SIG-M5 treated with dmso at 0.1 percent for 504 hours (cell line): Measurements from ENCODE around the gene FUT9.

Experiments
- DNase-seq: peaks from one replicate; lab custom pipeline; 2025; ENCODE audit not compliant: unreplicated experiment; lab: John Stamatoyannopoulos, UW

Gene FUT9

DNA sequence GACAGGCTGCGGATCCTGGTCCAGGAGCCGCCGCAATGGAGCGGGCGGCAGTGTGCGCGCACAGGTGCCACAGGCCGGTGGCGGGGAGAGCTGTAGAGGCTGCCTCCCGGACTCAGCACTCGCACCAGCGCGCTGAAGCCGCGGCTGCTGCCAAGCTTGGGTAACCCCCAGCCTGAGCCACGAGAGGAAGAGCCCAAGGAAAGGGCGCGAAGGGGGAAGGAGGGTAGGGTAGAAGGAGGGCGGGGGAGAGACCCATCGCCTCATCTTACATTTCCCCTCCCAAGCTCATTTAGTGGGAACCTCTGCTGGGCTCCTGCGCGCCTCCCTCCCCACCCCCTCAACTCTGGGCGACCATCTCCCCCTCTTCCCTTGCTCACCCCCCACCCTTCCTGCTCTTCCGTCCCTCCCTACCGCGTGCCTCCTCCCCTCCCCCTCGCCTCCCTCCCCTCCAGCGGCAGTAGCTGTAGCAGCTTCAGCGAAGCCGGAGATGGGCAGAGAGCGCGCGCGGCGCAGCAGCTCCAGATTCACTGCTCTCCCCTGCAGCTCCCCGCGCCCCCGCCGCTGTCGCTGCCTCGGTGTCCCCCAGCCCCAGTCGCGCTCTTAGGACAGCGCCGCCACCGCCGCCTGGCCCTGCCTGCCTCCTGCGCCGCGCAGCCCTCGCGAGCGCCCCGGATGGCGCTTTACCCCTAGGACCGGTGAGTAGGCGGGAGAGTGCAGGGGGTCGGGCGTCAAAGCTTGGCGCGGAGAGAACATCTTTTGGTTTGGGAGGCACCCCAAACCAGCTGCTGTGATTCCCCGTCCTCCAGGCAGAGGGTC, at the start of gene FUT9:
Gene FUT9, plus strand, starts transcription at position 457 of the 816 bp plus-strand sequence. CDS start 187,182 bp downstream, outside the sequence.
- no peak for DNase-seq

DNA sequence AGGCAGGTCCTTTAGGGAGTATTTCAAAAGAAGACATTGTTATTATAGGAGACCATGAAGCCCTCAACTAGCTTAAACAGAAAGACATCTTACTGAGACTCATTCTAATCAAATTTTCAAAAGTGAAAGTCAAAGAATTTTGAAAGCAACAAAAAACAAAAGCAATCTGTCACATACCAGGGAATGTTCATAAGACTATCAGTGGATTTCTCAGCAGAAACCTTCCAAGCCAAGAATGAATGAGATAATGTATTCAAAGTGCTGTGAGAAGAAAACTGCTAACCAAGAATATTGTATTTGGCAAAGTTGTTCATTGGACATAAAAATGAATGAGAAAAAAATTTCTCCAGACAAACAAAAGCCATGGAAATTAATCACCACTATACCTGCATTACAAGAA, 48.2 kb upstream of the FUT9 start:
- DNase-seq: no peak

DNA sequence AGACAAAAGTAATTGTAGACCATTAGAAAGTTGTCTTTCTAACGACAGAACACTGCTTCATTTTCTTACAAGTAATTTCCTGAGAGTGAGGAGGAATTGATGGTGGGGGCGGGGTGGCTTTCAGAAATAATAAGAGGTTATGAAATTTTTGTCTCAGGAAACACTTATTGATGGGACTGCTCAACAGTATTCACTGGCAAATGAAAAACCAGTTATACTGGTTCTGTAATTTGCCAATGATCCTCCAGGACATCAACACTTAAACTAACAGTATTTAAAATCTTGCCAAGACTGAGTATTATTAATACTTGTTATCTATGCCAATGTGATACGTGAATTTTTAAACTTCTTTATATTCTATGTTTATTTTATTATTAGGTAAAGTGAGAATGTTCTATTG, 41.8 kb upstream of the FUT9 start:
- no peak for DNase-seq

DNA sequence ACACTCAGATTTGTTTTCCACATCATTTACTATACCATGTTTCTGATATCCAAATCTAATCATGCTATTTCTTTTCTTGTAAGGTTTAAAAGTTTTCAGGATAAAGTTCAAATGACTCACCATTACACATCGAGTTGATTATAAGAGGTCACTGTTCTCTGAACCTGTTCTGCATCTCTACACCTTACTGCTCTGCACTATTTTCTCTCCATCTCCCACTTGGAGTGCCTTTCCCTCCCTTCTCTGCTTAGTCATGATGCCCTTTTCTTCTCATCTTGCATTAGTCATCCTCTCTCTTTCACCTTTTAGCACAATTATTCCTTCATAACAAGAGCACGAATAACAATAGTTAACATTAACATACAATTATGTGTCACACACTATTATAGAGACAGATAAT, 37.5 kb upstream of the FUT9 start:
- no peak for DNase-seq

DNA sequence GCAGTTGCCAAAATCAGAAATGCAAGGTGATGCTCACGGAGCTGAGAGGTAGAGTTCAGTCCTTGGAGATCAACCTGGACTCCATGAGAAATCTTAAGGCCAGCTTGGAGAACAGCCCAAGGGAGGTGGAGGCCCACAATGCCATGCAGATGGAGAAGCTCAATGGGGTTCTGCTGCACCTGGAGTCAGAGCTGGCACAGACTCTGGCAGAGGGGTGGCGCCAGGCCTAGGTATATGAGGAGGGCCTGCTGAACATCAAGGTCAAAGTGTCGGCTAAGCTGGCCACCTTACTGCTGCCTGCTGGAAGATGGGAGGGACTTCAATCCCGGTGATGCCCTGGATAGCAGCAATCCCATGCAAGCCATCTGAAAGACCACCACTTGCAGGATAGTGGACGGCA, 23.9 kb upstream of the FUT9 start:
- DNase-seq: no peak

DNA sequence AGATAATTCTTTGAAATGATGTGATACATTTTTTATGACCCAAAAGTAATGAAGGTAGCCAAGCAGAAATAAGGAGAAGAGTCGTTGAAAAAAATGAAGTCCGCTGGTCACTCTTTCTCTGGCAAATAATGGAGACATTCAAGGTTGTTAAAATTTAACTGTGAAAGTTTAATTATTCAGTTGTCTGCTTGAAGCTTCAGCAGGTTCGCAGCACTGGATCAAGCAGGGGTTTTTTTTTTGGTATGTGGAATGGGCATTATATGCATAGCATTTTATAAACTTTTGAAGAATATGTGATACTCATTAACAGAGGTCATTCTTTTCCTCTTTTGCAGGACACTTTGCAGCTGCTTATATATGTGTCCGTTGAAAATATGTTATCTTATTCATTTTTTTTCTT, 21.6 kb upstream of the FUT9 start:
- no peak for DNase-seq

DNA sequence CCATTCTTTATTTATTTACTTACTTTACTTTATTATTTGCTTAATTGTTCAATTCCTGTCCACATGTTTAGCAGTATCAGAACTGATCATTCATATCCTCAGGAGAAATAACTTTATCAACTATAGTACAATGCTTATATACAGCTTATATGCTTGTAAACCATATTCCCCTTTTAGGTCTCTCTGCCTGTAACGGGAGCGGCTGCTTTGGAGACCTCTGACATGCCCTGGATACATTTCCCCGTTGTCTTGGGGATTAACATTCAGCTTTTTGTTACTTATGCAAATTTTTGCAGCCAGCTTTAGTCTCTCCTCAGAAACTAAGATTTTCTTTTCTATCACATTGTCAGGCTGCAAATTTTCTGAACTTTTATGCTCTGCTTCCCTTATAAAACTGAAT, 17.6 kb upstream of the FUT9 start:
- no peak for DNase-seq

DNA sequence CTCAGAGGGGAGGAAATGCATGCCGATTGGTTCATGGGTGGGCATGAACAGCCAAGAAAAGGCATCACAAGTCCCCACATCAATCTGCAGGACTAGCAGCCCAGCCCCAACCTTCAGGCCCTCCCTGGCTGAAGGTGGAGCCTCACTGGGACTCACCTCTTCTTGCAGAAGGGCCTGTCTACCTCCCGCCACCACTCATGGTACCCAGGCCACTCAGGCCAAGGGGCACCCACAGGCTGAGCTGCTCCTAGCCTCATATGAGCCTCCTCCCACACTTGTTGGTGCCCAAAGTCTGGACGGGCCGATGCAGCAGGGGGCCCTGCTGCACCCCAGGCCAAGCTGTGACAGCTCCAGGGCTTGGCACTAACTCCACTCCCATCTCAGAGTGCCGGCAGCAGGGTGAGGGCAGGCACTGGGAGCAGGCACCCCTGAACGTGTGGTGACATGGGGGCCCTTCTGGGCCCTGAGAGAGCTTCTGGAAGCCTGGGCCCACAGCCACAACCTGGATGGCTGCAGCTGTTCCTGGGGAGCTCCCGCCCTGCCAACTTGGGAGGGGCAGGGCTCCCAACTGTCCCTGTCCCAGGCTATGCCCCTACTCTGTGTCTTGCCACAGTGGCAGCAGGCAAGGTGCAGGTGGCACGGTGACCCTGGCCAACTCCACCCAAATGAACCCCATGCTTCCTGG, 13.7 kb upstream of the FUT9 start:
- no peak for DNase-seq

DNA sequence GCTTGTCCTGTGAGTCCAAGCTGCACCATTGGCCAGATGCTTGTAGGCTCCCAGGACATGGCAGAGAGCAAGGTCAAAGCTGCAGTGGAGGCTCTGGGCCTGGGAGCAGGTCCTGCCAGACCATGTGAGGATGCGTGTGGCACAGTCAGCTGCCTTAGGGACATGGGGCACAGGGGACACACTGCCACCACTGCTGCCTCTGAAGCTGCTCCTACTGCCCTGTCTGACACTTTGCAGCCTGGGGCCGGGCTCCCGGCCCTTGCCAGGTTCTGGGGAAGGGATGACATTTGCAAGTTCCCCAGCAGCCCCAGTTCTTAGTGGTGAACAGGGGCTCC, 13.2 kb upstream of the FUT9 start:
- DNase-seq: no peak

DNA sequence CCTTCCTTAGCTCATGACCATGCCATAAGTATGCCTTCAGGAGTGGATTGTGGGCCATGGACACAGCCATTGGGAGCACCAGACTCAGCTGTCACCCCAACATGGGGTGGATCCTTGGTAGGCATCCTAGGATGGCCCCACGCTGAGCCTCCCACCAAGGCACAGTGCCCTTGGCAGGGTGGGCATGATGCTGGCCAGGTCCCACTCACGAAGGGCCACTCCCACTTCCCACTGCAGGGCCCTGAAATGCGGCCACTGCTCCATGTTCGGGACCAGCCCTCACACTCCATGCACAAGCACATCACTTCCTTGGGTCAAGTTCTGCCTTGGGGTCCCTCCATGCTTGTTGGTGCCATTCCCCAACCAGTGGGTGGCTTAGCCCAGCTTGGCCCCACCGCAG, 12.9 kb upstream of the FUT9 start:
- no peak for DNase-seq

DNA sequence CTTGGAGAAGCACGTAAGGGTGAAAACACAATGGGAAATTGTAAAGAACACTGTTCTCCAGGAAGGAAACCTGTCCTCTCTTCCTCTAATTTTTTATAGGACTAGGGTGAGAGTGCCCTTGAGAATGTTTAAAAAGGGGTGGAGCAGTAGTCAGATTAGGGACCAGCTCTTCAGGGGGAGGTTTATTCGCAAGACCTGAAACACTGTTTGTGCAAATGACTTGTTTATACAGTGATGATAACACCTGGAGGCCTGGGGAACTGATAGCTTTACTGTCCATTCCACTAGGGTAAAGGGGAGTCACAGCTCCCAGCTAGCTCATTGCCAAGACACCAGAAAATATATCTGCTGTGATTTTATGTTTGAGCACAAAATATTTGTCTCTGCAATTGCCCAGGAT, 8.1 kb upstream of the FUT9 start:
- DNase-seq: no peak

DNA sequence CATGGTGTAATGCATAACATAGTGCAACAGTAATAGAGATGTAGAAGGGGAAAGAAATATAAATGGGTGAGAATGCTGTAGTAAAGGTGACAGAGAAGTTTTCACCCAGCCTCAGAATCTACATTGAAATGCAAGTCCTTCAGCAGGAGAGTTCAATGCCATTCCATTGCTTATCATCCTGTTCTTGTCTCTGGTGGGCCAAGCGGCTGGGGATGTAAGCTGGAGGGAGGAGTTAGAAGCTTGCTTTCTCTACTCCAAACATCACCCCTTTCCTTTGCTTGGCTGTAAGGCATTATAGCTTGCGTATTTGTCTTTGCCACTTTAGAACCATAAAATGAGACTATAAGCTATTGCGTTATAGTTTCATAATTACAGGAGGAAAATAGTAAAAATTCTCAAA, 2.2 kb upstream of the FUT9 start:
- no peak for DNase-seq

DNA sequence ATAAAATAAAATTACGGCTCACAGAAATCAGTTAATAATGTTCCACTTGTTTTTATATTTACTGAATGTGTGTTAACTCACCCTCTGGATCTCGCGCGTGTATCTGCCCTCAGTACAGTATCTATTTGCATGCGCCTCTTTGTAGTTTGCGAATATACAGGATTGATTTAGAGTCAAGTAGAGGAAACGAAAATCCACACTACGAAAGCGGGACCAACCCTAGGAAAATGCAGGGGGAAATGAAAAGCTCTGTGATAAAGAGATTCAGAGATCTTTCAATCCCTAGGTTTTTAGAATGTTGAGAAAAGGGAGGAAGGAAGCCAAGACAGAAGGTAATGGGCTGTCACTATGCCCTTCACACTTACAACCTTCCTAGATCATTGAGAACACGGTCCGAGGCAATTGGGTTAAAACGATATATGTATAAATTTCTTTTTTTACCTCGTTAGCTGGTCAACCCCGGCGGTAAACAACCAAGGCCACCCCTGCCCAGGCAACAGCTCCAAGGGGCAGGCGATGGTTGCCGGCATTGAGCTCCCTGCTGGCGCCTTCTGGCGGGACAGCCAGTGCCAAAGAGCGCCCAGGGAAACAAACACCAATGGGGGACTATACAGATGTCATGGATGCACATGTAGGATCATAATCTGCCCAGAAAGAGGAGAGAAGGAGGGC, 792 bp upstream of the FUT9 start:
- no peak for DNase-seq

DNA sequence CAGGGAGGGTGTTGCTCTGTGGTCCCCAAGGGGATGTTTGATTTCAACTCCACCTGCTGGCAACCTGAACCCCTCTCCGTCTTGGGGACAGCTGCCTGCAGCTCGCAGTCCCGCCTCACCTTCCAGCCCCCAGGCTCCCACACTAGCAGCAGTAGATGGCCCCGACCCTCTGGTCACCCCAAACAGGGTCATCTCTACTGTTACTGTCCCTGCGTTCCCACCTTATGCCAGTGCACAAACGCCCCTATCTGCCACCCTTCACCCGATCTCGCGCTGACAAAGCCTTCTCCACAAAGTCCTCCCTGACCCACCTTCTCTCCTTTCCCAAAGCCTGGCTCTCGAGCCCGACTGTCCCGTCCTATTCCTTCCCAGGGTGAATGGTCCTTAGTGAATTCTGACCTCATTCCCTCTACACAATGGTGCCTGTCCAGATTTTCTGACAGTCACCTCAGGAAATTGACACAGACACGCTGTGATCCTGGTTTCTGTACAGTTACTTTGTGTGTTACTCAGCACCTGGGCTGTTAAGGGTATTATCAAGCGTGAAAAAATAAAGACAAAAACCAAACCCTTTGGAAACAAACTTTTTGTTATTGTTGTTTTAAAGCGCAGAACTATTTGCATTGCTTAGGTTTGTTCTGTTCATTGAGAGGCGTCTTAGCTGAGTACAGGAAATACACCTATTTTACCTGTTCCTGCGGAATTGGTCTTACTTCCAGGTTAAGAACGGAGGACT, 728 bp downstream of the FUT9 start:
- DNase-seq: no peak

DNA sequence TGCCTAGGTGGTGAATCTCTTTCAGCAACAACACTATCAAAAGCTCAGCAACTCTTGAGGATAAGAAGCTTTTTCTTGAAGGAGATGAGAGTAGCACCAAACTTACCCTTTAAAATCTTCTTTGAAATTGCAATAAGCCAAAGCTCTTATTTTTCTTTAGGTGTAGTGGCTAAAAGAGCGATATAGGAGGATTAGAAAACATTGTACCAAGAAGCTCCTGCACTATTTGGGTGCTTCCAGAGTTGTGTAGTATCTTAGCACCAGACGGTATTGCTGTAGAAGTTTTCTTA, 1.2 kb downstream of the FUT9 start:
- DNase-seq: no peak

DNA sequence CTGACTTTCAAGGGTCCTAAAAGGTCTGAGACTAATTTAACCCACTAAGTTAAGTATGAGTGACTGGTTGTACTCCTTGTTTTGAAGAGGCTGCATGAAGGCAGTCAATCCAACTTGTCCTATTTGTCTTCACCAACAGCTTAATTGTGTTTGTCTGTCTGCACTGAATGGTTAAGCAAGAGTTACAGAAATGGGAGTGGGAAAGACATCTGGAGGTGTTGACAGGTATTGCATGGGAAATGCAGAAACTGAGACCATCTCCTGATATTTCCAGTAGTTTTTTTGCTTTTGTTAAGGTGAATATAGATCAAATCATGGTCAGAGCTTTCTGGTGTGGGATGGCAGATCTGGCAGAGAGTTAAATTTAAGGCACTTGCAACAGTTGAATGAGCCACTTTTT, 6.5 kb downstream of the FUT9 start:
- DNase-seq: no peak

DNA sequence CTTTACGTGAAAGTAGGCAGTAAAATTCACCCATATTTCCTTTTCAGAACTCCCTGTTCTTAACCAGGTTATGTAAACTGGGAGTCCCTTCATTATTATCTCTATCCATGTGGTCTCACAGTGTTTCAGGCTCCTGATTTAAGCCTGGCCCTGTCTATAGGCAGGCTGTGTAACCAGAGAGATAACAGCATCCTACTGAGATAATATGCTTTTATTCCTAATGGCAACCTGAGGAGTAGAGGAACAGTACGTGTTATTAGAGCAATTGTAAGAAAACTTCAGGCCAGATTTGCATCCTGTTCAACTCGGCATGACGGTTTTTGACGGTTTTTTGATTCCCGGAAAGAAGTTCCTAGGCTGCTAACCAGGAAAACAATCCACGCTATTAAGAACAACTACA, 16.9 kb downstream of the FUT9 start:
- no peak for DNase-seq

DNA sequence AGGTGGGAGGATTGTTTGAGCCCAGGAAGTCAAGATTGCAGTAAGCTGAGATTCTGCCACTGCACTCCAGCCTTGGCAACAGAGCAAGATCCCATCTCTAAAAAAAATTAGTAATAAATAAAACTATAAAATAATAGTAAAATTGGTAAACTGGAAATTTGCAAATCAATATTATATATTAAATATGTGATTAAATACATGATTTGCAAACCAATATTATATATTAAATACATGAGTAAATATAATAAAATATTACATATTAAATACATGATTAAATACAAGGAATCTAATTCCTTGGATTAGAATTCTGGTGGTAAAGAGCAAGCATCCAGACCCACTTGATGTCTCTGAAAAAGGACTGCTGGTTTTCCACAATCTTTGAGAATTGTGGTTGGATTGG, 35.8 kb downstream of the FUT9 start:
- DNase-seq: no peak

DNA sequence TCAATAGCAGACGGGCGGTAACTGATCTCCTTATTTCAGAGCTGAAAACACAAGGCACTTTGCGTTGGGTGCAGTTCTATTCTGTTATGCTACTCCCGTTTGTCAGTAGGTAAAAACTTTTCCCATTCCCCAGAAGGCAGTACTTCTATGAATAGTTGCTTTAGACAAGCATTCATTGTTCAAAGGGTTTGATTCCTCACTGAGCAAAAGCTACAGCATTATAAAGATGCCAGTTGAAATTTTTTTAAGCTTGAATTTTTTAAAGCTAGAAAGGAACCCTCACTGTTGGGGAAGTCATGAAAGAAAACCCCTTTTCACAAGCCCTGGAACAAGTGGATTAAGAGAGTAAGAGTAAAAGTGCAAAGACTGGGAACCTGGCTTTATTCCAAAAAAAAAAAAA, 42.3 kb downstream of the FUT9 start:
- no peak for DNase-seq

DNA sequence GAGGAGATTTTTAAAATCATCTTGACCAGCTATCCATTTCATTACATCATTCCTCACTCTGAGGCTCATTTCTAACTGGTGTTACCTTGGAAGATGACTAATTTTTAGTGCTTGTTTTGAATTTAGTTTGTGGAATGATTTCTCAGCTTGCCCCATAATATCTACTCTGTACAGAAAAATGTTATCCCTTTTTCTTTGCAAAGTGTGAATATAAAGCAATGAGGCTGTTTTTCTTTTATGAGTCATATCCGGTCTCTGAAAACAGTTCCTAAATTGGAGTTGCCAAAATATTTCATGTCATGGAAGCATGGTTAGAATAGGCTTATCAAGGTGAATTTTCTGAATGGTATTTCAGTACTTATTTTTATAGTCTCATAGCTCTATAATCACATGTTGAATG, 43.8 kb downstream of the FUT9 start:
- DNase-seq: no peak

DNA sequence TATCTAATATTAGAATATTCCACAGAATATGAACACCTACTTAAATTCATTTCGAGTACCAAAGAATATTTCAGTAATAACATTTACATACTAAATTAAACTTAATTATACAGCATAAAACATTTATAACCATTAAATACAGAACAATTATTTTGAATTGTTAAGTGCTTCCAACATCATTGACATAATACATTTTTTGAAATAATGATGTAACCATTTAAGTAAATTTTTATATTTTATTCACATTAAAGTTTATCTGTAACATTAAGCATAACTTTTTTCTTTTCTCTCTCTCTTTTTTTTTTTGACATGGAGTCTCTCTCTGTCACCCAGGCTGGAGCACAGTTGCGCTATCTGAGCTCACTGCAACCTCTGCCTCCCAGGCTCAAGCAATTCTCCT, 44.5 kb downstream of the FUT9 start:
- DNase-seq: no peak

DNA sequence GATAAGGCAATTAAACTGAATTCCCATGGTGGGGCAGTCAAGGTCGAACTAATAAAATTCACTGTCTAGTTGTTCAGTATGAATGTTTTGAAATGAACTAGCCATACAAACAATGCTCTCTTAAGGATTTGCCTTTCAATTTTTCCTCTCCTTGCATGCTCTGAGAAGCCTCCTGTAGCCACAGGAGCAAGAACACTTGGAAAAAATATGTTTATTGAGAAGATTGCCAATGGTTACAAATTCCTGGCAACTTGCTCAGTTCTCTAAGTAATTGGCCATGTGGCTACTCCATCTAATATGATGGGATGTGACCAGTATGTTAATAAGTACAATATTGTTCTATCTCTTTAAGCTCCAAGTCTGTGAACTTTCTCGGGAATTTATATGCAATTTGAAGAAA, 49.4 kb downstream of the FUT9 start:
- no peak for DNase-seq
